Nephron progenitor cell (in vitro differentiated cells): ENCODE measurements around the gene MDK.

Experiments
- DNase-seq: peaks from one replicate; pipeline ENCODE4 v3.0.0; 2021
- H3K27ac Mint-ChIP-seq: 2 replicates; pipeline ENCODE4 v1.8.0; 2021; ENCODE audit warnings: mild to moderate bottlenecking, moderate library complexity, mixed read lengths
- H3K27me3 Mint-ChIP-seq: 2 replicates; pipeline ENCODE4 v1.8.0; 2021; ENCODE audit warnings: mild to moderate bottlenecking, low read depth, mixed read lengths; ENCODE audit not compliant: poor library complexity
- H3K36me3 Mint-ChIP-seq: 2 replicates; pipeline ENCODE4 v1.8.0; 2021; ENCODE audit warnings: low read depth, mixed read lengths
- H3K4me1 Mint-ChIP-seq: 2 replicates; pipeline ENCODE4 v1.8.0; 2021; ENCODE audit warnings: mixed read lengths
- H3K4me3 Mint-ChIP-seq: 2 replicates; pipeline ENCODE4 v1.8.0; 2021; ENCODE audit warnings: mild to moderate bottlenecking, moderate library complexity, mixed read lengths
- H3K9me3 Mint-ChIP-seq: 2 replicates; pipeline ENCODE4 v1.8.0; 2021; ENCODE audit warnings: mild to moderate bottlenecking, moderate library complexity, mixed read lengths
- CTCF ChIP-seq: fragments of 200-600 bp; sonication (generic); IDR thresholded peaks from 2 replicates; pipeline ENCODE4 v1.5.0; 2021; ENCODE audit warnings: antibody characterized with exemption

Gene MDK

GRCh38 chr11:46392421-46393230 is 11.2 kb downstream of the MDK start:
- Mint-ChIP-seq H3K36me3 (peaks cover 8% of the 10 kb centered on the region), H3K4me3 (peak overlapping the region; percentile 82), H3K4me1 (peaks cover 27% of the 10 kb centered on the region), H3K27me3 (peaks cover 56% of the 10 kb centered on the region), H3K9me3 (no peaks in the 10 kb centered on the region), H3K27ac (no peak overlapping the region)
- no peak for TF ChIP-seq CTCF
- peak; percentile 96 for DNase-seq

GRCh38 chr11:46393231-46393616 is 11.8 kb downstream of the MDK start:
- peaks cover 21% of the 10 kb centered on the region for H3K4me1 Mint-ChIP-seq
- H3K27ac Mint-ChIP-seq, result no peak overlapping the region
- peaks cover 11% of the 10 kb centered on the region for H3K36me3 Mint-ChIP-seq
- DNase-seq, result no peak
- H3K4me3 Mint-ChIP-seq, result peak overlapping the region; percentile 82
- no peak for TF ChIP-seq CTCF
- H3K27me3 Mint-ChIP-seq, result peaks cover 50% of the 10 kb centered on the region
- no peaks in the 10 kb centered on the region for H3K9me3 Mint-ChIP-seq

- TF ChIP-seq CTCF, result no peak
- no peak overlapping the region for H3K4me3 Mint-ChIP-seq
- no peaks in the 10 kb centered on the region for H3K9me3 Mint-ChIP-seq
- H3K27me3 Mint-ChIP-seq, result peaks cover 44% of the 10 kb centered on the region
- DNase-seq, result no peak
- peaks cover 11% of the 10 kb centered on the region for H3K36me3 Mint-ChIP-seq
- H3K4me1 Mint-ChIP-seq, result peaks cover 15% of the 10 kb centered on the region
- H3K27ac Mint-ChIP-seq, result no peak overlapping the region
Observed at GRCh38 chr11:46393759-46394158, 12.3 kb downstream of the MDK start.

GRCh38 chr11:46397526-46397925 is 16.1 kb downstream of the MDK start:
- no peaks in the 10 kb centered on the region for H3K9me3 Mint-ChIP-seq
- no peak for TF ChIP-seq CTCF
- DNase-seq, result no peak
- peaks cover 13% of the 10 kb centered on the region for H3K36me3 Mint-ChIP-seq
- H3K4me3 Mint-ChIP-seq, result no peak overlapping the region
- peaks cover 8% of the 10 kb centered on the region for H3K4me1 Mint-ChIP-seq
- H3K27me3 Mint-ChIP-seq, result peaks cover 18% of the 10 kb centered on the region
- H3K27ac Mint-ChIP-seq, result no peak overlapping the region

GRCh38 chr11:46402957-46403902 is 21.8 kb downstream of the MDK start:
- H3K27me3 Mint-ChIP-seq, result no peaks in the 10 kb centered on the region
- no peak for TF ChIP-seq CTCF
- H3K4me3 Mint-ChIP-seq, result no peak overlapping the region
- H3K9me3 Mint-ChIP-seq, result no peaks in the 10 kb centered on the region
- peaks cover 11% of the 10 kb centered on the region for H3K4me1 Mint-ChIP-seq
- H3K36me3 Mint-ChIP-seq, result peaks cover 30% of the 10 kb centered on the region
- peak overlapping the region; percentile 97 for H3K27ac Mint-ChIP-seq
- no peak for DNase-seq
